AG08396 (cell line): ENCODE measurements around the gene ZNF536.

Source experiments
- DNase-seq: peaks from one replicate; pipeline ENCODE4 v3.0.0; 2012; ENCODE audit warnings: low spot score, mixed read lengths

ZNF536 gene

DNA sequence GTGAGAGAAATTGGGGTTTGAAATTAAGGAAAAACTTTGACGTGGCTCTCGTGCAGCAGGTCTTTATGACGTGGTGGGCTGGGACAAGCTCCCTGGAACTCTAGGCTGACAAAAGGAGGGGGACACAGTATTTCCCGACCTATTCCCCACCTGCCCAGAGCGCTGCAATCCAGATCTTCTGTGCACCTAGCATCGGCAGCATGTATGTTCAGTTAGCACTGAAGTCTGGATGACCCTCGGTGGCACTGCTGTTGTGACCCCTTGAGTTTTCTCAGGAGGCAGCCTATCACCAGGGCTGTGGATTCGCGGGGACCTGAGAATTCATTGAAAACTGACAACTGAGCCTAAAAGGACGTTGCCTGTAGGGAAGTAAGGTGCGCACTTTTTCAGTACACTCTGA is 9.1 kb upstream of the ZNF536 start:
- no peak for DNase-seq

DNA sequence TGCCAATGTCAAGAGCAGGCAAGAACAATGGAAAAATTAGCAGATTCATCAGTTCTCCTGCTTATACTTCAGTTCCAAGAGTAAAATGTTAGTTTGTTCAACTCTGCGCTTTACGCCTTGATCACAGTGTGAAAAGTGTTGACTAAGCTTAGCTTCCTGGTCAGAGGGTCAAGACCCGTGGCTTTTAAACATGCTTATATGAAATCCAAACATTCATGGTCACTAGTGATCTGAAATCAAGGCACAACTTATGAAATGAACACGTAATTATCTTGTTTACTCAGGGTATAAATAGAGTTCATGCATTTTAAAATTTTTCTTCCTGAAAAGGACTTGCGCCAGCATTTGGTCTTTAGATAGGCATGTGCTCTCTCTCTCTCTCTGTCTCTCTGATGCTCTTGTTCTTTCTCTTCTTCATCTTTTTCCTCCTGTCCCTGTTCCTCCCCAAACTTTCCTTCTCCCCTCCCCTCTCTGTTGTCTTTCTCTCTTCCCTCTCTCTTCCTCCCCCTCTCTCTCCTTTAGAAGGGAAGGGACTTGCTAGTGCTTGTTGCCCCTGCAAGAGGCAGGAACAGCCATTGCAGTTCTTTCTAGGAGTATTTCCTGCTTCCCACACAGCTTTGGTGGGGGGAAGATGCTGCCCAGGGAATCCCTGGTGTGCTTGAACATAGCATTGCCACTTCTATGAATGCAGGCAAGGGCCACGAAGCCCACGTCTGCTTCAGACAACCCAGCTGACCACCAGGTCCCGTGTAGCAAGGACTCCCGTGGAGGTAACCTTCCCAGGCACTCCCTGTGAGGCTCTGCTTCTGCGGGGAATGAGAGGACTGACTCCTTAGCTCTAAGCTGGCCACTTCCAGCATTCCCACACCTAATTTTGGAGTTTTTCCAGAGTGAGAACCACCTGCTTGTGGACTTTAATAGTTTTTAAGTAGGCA is 7.1 kb upstream of the ZNF536 start:
- DNase-seq: no peak

- DNase-seq: no peak
These were observed 5.9 kb upstream of the ZNF536 start for GRCh38 chr19:30366282-30366681.

- DNase-seq: no peak
These were observed 5.2 kb upstream of the ZNF536 start for GRCh38 chr19:30367006-30367405.

DNA sequence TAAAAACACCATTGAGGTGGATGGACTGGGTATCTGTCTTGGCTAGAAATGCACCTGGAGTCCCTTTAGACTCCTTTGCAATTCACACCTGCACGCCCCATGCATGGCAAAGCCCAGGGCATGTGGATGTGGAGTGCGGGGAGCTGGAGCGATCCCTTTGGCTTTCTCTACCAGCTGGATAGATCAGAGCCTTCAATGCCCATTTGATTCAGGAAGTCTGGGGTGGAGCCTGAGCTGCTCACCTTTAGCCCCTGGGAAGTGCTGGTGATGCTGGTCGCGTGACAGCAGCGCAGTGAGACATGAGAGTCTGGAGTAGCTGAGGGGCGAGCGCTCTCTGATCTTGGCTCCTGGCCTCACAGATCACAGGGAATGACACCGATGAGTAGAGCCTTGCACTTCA is 4.8 kb upstream of the ZNF536 start:
- no peak for DNase-seq

- DNase-seq: no peak
These were observed 2.4 kb upstream of the ZNF536 start for GRCh38 chr19:30369833-30370232.

- no peak for DNase-seq
These were observed 885 bp upstream of the ZNF536 start for GRCh38 chr19:30371161-30371836.

- DNase-seq: no peak
These were observed 1.4 kb downstream of the ZNF536 start for GRCh38 chr19:30373593-30373992.

DNA sequence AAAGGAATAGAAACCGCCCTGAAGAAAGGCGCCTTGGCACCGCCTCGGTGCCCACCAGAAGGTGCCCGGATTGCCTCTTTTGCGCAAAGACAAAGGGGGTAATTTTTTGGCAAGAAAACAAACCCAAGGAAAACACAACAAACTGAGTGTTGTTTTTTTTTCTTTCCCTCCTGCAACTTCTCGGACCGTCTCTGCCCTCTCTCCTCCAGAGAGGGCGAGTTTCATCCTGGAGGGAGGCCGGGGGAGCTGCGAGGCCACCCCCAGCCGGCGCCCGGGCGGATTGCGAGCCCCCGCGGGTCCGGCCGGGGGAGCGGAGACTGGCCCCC is 2.3 kb downstream of the ZNF536 start:
- no peak for DNase-seq

DNA sequence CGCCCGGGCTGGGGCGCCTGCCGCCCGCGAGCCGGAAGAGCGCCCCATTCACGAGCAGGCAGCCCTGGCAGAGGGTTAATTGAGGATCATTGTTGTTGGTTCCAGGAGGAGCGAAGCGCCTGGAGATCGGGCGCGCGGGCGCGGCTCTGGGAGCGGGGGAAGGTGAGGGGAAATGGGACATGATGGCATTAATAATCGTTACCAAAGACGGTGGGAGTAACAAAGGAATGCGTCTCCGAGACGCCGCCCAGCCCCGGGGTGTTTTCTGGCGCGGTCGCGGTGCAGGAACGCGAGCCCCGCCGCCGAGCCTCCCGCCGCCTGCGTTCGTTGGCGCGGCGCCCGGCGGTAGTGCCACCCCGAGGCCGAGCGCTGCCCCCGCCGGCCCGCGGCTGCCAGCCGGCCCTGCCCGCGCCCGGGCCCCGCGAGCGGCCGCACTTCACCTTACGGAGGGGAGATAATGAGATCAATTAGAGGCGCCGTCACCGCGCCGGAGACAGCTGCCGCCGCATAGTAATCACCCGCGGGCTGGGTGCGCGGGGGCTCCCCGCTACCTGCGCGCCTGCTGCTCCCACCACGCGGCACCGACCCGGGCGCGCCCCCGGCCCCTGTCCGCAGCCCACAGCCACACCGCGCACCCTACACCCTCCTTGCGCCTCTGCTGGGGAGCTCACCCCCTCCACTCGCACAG is 2.8 kb downstream of the ZNF536 start:
- peak; percentile 47 for DNase-seq

DNA sequence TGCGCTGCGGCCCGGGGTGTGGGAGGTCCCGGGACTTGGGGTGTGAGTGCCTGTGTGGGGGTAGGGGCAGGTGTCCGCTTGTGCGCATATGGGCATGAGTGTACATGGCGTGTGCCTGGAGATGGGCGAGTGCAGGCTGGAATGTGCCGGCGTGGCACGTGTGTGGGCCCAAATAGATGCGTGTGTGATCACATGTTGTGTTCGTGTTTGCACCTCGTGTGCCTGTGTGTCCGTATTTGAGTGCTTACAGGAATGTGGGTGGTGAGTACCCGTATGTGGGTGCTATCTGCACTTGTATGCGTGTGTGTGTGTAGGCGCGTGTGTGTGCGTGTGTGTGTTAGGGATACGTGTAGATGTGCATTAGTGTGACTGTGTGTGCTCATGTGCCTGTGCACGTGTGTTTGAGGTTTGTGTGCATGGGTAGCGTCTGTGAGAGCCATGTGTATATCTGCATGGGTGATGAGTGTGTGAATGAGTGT is 3.4 kb downstream of the ZNF536 start:
- DNase-seq: no peak

- no peak for DNase-seq
These were observed 4.1 kb downstream of the ZNF536 start for GRCh38 chr19:30376272-30376671.

DNA sequence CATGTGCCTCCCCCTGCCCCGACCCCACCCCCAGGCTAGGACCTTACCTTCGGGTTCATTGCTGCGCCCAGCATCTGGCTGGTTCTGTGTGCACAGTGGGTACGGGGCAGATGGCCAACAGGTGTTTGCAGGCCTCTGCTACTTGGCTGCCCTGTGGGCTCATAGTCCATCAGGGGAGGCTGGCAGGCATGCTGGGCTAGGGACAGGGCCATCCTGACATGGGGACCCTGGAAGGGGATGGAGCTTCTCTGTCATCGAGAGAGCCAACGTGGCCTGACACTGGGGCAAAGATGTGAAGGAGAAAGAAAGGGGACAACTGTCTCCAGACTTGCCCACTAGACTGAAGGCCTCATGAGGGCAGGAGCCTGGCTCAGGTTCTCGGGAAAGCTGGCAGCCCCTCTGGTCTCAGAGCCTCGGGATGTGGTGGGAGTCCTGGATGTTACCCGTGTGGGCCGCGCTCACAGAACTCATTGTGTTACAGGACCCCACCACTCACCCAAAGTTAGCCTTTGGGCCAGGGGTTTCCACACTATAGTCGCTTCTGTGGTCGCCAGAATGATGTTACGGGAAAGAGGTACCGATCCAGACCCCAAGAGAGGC is 4.7 kb downstream of the ZNF536 start:
- no peak for DNase-seq

DNA sequence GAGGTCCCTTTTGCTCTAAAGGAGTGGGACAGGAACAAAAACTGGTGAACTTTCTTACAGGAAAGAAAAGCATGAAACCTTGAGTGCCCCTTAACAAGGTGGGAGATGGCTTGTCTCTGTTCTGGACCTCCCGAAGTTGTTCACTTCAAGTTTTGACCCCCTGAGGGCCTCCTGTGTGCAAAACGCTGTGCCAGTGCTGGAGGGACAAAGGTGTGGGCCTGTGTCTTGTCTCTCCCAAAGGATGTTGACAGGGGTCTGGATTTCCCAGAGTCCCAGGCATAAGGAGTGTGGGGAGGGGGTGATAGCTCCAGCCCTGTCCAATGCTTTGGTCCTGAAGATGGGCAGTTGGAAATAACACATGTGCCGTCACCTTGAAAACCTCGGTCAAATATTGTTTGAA is 6.5 kb downstream of the ZNF536 start:
- no peak for DNase-seq

GRCh38 chr19:30379841-30380610 is 7.8 kb downstream of the ZNF536 start:
- DNase-seq: no peak

DNA sequence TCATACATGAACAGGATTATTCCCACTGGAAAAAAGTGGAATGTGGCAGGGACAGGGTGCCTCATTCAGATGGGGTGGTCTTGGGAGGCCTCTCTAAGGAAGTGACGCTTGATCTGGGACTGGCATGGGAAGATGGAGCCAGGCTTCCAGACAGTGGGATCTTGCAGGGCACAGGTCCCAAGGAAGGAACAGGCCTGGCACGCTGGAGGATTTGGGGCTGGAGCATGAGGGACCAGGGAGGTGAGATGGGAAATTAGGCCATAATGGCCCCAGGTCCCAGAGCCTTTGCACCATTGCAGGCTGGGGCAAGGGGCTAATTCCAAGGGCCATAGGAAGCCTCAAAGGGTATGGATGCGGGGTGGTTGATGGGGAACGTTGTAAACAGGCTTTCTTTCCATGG is 9.2 kb downstream of the ZNF536 start:
- DNase-seq: no peak

GRCh38 chr19:30385174-30385573 is 13.0 kb downstream of the ZNF536 start:
- no peak for DNase-seq

GRCh38 chr19:30385666-30386065 is 13.5 kb downstream of the ZNF536 start:
- DNase-seq: no peak

GRCh38 chr19:30386551-30387143 is 14.5 kb downstream of the ZNF536 start:
- no peak for DNase-seq

GRCh38 chr19:30387311-30388115 is 15.3 kb downstream of the ZNF536 start:
- DNase-seq: no peak
